ENCODE results near the gene FIGNL1. TPM values are rescaled to one million over a fixed set of nuclear protein-coding genes. Genes with fewer than 3 reads are reported as not detected.
A peak's percentile ranks its signal among the peaks of the same experiment; 100 is the strongest.

Gene FIGNL1
- total RNA-seq, 1 experiment from 2014 or later, result 13.8 TPM

DNA sequence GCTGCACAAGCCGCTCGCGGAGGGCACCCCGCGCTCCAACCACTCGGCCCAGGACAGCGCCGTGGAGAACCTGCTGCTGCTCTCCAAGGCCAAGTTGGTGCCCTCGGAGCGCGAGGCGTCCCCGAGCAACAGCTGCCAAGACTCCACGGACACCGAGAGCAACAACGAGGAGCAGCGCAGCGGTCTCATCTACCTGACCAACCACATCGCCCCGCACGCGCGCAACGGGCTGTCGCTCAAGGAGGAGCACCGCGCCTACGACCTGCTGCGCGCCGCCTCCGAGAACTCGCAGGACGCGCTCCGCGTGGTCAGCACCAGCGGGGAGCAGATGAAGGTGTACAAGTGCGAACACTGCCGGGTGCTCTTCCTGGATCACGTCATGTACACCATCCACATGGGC, 50.0 kb downstream of the FIGNL1 start:
- no peak overlapping the region for H2AFZ ChIP-seq (ENCODE audit: low read length)

More for the DNA sequence above, 50.0 kb downstream of the FIGNL1 start:
- no peaks in the 10 kb centered on the region for H3K27me3 ChIP-seq (ENCODE audit: insufficient read depth, low read length)
- no peak overlapping the region for H2BK12ac ChIP-seq (ENCODE audit: insufficient read length, low read depth, low read length)
- H3K79me1 ChIP-seq (ENCODE audit: insufficient read depth, low read depth, low read length, poor library complexity, severe bottlenecking), result no peaks in the 10 kb centered on the region
- H3K27ac ChIP-seq (ENCODE audit: insufficient read length, low read depth, low read length), result no peak overlapping the region
- H3K9me3 ChIP-seq (ENCODE audit: control insufficient read depth, low read depth, low read length), result no peaks in the 10 kb centered on the region
- no peak overlapping the region for H3T11ph ChIP-seq (ENCODE audit: low read length)
- H2AK5ac ChIP-seq (ENCODE audit: insufficient read length, low read length), result no peak overlapping the region
- TF ChIP-seq, protein P1, sequence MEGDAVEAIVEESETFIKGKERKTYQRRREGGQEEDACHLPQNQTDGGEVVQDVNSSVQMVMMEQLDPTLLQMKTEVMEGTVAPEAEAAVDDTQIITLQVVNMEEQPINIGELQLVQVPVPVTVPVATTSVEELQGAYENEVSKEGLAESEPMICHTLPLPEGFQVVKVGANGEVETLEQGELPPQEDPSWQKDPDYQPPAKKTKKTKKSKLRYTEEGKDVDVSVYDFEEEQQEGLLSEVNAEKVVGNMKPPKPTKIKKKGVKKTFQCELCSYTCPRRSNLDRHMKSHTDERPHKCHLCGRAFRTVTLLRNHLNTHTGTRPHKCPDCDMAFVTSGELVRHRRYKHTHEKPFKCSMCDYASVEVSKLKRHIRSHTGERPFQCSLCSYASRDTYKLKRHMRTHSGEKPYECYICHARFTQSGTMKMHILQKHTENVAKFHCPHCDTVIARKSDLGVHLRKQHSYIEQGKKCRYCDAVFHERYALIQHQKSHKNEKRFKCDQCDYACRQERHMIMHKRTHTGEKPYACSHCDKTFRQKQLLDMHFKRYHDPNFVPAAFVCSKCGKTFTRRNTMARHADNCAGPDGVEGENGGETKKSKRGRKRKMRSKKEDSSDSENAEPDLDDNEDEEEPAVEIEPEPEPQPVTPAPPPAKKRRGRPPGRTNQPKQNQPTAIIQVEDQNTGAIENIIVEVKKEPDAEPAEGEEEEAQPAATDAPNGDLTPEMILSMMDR (conservative IDR thresholded peaks at IDR 0.05), result no peak
- H3K23me2 ChIP-seq (ENCODE audit: insufficient read length, low read depth, low read length, poor library complexity, severe bottlenecking), result no peaks in the 10 kb centered on the region
- H3K79me2 ChIP-seq (ENCODE audit: insufficient read depth, low read length), result no peaks in the 10 kb centered on the region
- H4K5ac ChIP-seq (ENCODE audit: insufficient read length, low read depth, low read length), result no peak overlapping the region
- Mint-ChIP-seq H3K9me3 (no peaks in the 10 kb centered on the region), H3K27me3 (ENCODE audit: low read depth) (no peaks in the 10 kb centered on the region; the same call in 1 of the 2 replicates), H3K27ac (peak overlapping the region in 1 of 3 experiments; percentile 65; a peak in 1 of 7 replicates), H3K4me1 (no peaks in the 10 kb centered on the region), H3K36me3 (ENCODE audit: insufficient read depth in 1 of 3, low read depth in 3 of 3) (no peaks in the 10 kb centered on the region), H3K4me3 (no peak overlapping the region)
- H3K14ac ChIP-seq (ENCODE audit: insufficient read depth, low read length), result no peak overlapping the region
- no peak overlapping the region for H2BK5ac ChIP-seq (ENCODE audit: insufficient read length, low read length)
- H4K20me1 ChIP-seq (ENCODE audit: control insufficient read depth, insufficient read depth, insufficient read length), result no peaks in the 10 kb centered on the region
- no peak overlapping the region for H2BK120ac ChIP-seq (ENCODE audit: low read depth, low read length, poor library complexity, severe bottlenecking)
- H3K18ac ChIP-seq (ENCODE audit: insufficient read length, low read depth, low read length), result no peak overlapping the region
- no peaks in the 10 kb centered on the region for H3K4me1 ChIP-seq (ENCODE audit: insufficient read depth, low read length)
- H2BK20ac ChIP-seq (ENCODE audit: low read depth, low read length, poor library complexity, severe bottlenecking), result no peak overlapping the region
- no CpG with 5 or more reads among the region's 41 CpGs for WGBS (ENCODE audit: extremely low coverage, insufficient read length, low lambda C conversion rate)
- H3K4me2 ChIP-seq (ENCODE audit: insufficient read depth, insufficient read length, low read length), result no peak overlapping the region
- no peak overlapping the region for H3K56ac ChIP-seq (ENCODE audit: insufficient read length, low read depth, low read length)
- no peak overlapping the region for H3K4ac ChIP-seq (ENCODE audit: low read depth, low read length)
- H4K8ac ChIP-seq (replicated peaks; ENCODE audit: insufficient read length, low read depth, low read length), result no peak overlapping the region
- no peak overlapping the region for H3K9ac ChIP-seq (ENCODE audit: extremely low read depth, insufficient read length, low read length)
- H4K91ac ChIP-seq (ENCODE audit: insufficient read length, low read depth, low read length), result no peak overlapping the region
- no peak overlapping the region for H2BK15ac ChIP-seq (ENCODE audit: low read depth, low read length)
- H3K23ac ChIP-seq (ENCODE audit: insufficient read length, low read depth, low read length), result no peak overlapping the region
- no peak for DNase-seq
